K562 (cell line): ENCODE results near the gene SUPT5H. TPM values are rescaled to one million over a fixed set of nuclear protein-coding genes. Genes with fewer than 3 reads are reported as not detected.

Experiments used
- BRCA1 ChIP-seq, 2 experiments: fragments of 450-650 bp in 1 of 2; sonication (generic) in 1 of 2; formaldehyde crosslinking in 1 of 2; IDR thresholded peaks; 2 replicates each; pipeline versions ENCODE4 v1.5.0 to v1.6.1; 2017 to 2020; ENCODE audit warnings: mild to moderate bottlenecking in 1 of 2, missing genetic modification reagents in 1 of 2
- CREB1 ChIP-seq, 2 experiments: sonication (generic) in 1 of 2; formaldehyde crosslinking in 1 of 2; IDR thresholded peaks; 2 replicates each; pipeline versions ENCODE4 v1.6.1 to v1.8.0; 2012 to 2022; ENCODE audit warnings: inconsistent platforms in 1 of 2, mild to moderate bottlenecking in 1 of 2, missing genetic modification reagents in 1 of 2, moderate library complexity in 1 of 2
- FOXK2 ChIP-seq, 2 experiments: fragments of 450-650 bp; IDR thresholded peaks in 1 of 2; conservative IDR thresholded peaks in 1 of 2; 2 replicates each; pipeline ENCODE4 v1.6.1; 2016; ENCODE audit warnings: low read depth in 2 of 2, mild to moderate bottlenecking in 1 of 2
- FUS ChIP-seq: fragments of 200-400 bp; formaldehyde crosslinking; optimal IDR thresholded peaks from 2 replicates; pipeline ENCODE3; 2017; ENCODE audit warnings: low read depth, low read length
- HDAC8 ChIP-seq: fragments of 450-650 bp; IDR thresholded peaks from 2 replicates; pipeline ENCODE4 v1.6.1; 2016; ENCODE audit warnings: mild to moderate bottlenecking, missing genetic modification characterization, moderate library complexity, missing compliant biosample characterization
- HSF4 ChIP-seq: fragments of 250-450 bp; sonication (Bioruptor Pico); IDR thresholded peaks from 2 replicates; pipeline ENCODE4 v2.1.2; 2022; ENCODE audit warnings: mild to moderate bottlenecking, moderate library complexity, borderline replicate concordance
- MEF2D ChIP-seq: conservative IDR thresholded peaks from 2 replicates; pipeline ENCODE4 v1.6.1; 2016; ENCODE audit warnings: low read depth, missing genetic modification characterization, missing compliant biosample characterization
- MTA3 ChIP-seq: fragments of 450-650 bp; formaldehyde crosslinking; IDR thresholded peaks from 2 replicates; pipeline ENCODE4 v1.6.1; 2017; ENCODE audit warnings: mild to moderate bottlenecking, borderline replicate concordance
- NFIX ChIP-seq: fragments of 250-450 bp; sonication (Bioruptor Pico); IDR thresholded peaks from 2 replicates; pipeline ENCODE4 v1.4.0; 2020; ENCODE audit warnings: low read depth, mild to moderate bottlenecking, moderate library complexity
- PML ChIP-seq: IDR thresholded peaks from 2 replicates; pipeline ENCODE4 v1.6.1; 2012; ENCODE audit warnings: low read length, inconsistent platforms
- SMARCA4 ChIP-seq: fragments of 450-650 bp; IDR thresholded peaks from 2 replicates; pipeline ENCODE4 v1.6.1; 2016
- SNIP1 ChIP-seq: fragments of 450-650 bp; IDR thresholded peaks from 2 replicates; pipeline ENCODE4 v1.7.1; 2017; ENCODE audit warnings: low read depth, mild to moderate bottlenecking
- ZNF143 ChIP-seq: sonication (generic); formaldehyde crosslinking; IDR thresholded peaks from 2 replicates; pipeline ENCODE4 v1.9.0; 2022; ENCODE audit warnings: mild to moderate bottlenecking, missing genetic modification reagents
- ZNF24 ChIP-seq: fragments of 450-650 bp; IDR thresholded peaks from 2 replicates; pipeline ENCODE4 v1.6.1; 2016
- ZNF436 ChIP-seq: fragments of 250-450, 450-650 bp; sonication (Bioruptor Pico); formaldehyde crosslinking; IDR thresholded peaks from 2 replicates; pipeline ENCODE4 v1.7.0; 2020; ENCODE audit warnings: mild to moderate bottlenecking
- ZNF780A ChIP-seq: fragments of 250-450 bp; sonication (Bioruptor Pico); IDR thresholded peaks from 2 replicates; pipeline ENCODE4 v1.5.0; 2021; ENCODE audit warnings: mild to moderate bottlenecking
- polyA plus RNA-seq, 8 experiments: library from polyadenylated mRNA; depleted of rRNA in 4 of 8; stranded (reverse) in 5 of 8; unstranded in 3 of 8; fragments of >200 nt; fragmentation: Nextera tagmentation in 2 of 8; fragmentation: Illumina TruSeq in 1 of 8; extraction: Ambion mirVana in 2 of 8; extraction: Trizol in 1 of 8; gene quantifications; 2 replicates each; pipeline versions ENCODE4 v1.2.1 to v1.2.3, GENCODE V29; 2011 to 2014; ENCODE audit warnings: inconsistent platforms in 1 of 8, missing spikeins in 1 of 8
- total RNA-seq, 7 experiments: library from RNA; depleted of rRNA in 6 of 7; stranded (reverse); fragments of >200 nt in 6 of 7; fragmentation: Illumina TruSeq in 2 of 7; extraction: Trizol in 2 of 7; gene quantifications; 2 replicates each; pipeline versions ENCODE4 v1.2.1 to v1.2.3, GENCODE V29; 2011 to 2021; ENCODE audit warnings: low replicate concordance in 1 of 7
- TF ChIP-seq, protein P1 (sequence below): fragments of 450-650 bp; formaldehyde crosslinking; IDR thresholded peaks from 2 replicates; pipeline ENCODE4 v1.4.0; 2020; ENCODE audit warnings: mild to moderate bottlenecking, mixed read lengths
- TF ChIP-seq, protein P2 (sequence below): fragments of 450-650 bp; IDR thresholded peaks from 2 replicates; pipeline ENCODE4 v1.7.1; 2018; ENCODE audit warnings: mild to moderate bottlenecking, low read depth; ENCODE audit not compliant: partially characterized antibody
- TF ChIP-seq, protein P3 (sequence below): fragments of 450-650 bp; IDR thresholded peaks from 2 replicates; pipeline ENCODE4 v1.6.1; 2017; ENCODE audit warnings: antibody characterized with exemption, mild to moderate bottlenecking

The SUPT5H gene
- total and polyA plus RNA-seq, 9 of the 15 experiments (the other 6 are each of a cell fraction or from before 2014, with no cell fraction given) = 13.3 to 85.9 (median 35.9) TPM

DNA sequence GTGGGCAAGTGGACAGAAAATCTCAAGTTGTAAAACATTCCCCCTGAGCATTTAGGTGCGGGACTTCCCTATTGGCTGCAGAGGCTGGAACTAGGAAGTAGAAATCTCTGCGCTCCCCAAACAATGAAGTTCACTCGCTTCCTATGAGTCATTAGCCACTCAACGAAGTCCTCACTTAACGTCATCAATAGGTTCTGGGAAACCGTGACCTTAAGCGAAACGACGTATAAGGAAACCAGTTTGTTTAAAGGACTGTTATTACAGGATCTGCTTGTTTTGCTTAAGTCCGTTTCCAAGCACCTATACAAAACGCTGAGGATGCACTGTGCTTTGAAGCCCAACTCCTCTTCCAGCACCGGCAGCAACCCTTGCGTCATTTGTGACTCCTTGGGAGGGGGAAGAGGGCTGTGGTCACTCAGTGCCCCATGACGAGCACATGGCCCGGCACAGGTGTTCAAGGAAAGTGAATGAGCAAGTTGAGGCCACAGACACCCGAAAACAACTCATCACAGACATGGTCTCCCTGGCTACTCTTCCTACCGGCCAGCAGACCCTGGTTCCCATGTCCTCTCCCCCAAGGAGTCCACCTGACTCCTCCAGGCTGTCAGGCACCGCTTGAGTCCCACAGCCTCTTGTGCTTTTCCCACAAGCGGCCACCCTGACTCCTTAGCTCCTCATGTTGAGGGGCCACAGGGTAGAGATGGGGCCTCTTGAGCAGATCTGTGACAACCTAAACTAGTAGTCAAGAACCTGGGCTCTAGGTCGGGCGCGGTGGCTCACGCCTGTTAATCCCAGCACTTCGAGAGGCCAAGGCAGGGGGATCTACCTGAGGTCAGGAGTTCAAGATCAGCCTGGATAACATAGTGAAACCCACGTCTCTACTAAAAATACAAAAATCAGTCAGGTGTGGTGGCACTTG, 14.4 kb upstream of the SUPT5H start (continued):
- TF ChIP-seq HDAC8 (tag) (no peak), HSF4 (CRISPR knock-in tag) (no peak), ZNF24 (0 out of 2 replicates have a peak, but pooled peaks have one; percentile 38), ZNF143 (CRISPR knock-in tag) (no peak; the same call in 1 of the 2 replicates), FOXK2 (conservative IDR thresholded peaks at IDR 0.05 in 1 of 2, IDR thresholded peaks at IDR 0.05 in 1 of 2; ENCODE audit: low read depth in 2 of 2) (peak; percentile 44 to 53; a peak in 2 of 4 replicates), BRCA1 (IDR thresholded peaks at IDR 0.05) (no peak), BRCA1 (CRISPR knock-in tag; IDR thresholded peaks at IDR 0.05) (0 out of 2 replicates have a peak, but pooled peaks have one; percentile 49), MEF2D (tag) (no peak), SMARCA4 (peak; percentile 52), ZNF436 (CRISPR knock-in tag) (no peak), ZNF780A (no peak), NFIX (no peak), SNIP1 (no peak), MTA3 (peak; percentile 94), PML (peak; percentile 54; the same call in 1 of the 2 replicates), CREB1 (IDR thresholded peaks at IDR 0.05) (peak; percentile 91), CREB1 (CRISPR knock-in tag; IDR thresholded peaks at IDR 0.05) (peak; percentile 84), FUS (no peak)
- TF ChIP-seq, protein P1, sequence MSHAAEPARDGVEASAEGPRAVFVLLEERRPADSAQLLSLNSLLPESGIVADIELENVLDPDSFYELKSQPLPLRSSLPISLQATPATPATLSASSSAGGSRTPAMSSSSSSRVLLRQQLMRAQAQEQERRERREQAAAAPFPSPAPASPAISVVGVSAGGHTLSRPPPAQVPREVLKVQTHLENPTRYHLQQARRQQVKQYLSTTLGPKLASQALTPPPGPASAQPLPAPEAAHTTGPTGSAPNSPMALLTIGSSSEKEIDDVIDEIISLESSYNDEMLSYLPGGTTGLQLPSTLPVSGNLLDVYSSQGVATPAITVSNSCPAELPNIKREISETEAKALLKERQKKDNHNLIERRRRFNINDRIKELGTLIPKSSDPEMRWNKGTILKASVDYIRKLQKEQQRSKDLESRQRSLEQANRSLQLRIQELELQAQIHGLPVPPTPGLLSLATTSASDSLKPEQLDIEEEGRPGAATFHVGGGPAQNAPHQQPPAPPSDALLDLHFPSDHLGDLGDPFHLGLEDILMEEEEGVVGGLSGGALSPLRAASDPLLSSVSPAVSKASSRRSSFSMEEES (CRISPR knock-in tag) = no peak
- TF ChIP-seq, protein P2, sequence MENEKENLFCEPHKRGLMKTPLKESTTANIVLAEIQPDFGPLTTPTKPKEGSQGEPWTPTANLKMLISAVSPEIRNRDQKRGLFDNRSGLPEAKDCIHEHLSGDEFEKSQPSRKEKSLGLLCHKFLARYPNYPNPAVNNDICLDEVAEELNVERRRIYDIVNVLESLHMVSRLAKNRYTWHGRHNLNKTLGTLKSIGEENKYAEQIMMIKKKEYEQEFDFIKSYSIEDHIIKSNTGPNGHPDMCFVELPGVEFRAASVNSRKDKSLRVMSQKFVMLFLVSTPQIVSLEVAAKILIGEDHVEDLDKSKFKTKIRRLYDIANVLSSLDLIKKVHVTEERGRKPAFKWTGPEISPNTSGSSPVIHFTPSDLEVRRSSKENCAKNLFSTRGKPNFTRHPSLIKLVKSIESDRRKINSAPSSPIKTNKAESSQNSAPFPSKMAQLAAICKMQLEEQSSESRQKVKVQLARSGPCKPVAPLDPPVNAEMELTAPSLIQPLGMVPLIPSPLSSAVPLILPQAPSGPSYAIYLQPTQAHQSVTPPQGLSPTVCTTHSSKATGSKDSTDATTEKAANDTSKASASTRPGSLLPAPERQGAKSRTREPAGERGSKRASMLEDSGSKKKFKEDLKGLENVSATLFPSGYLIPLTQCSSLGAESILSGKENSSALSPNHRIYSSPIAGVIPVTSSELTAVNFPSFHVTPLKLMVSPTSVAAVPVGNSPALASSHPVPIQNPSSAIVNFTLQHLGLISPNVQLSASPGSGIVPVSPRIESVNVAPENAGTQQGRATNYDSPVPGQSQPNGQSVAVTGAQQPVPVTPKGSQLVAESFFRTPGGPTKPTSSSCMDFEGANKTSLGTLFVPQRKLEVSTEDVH = peak; percentile 59
- TF ChIP-seq, protein P3, sequence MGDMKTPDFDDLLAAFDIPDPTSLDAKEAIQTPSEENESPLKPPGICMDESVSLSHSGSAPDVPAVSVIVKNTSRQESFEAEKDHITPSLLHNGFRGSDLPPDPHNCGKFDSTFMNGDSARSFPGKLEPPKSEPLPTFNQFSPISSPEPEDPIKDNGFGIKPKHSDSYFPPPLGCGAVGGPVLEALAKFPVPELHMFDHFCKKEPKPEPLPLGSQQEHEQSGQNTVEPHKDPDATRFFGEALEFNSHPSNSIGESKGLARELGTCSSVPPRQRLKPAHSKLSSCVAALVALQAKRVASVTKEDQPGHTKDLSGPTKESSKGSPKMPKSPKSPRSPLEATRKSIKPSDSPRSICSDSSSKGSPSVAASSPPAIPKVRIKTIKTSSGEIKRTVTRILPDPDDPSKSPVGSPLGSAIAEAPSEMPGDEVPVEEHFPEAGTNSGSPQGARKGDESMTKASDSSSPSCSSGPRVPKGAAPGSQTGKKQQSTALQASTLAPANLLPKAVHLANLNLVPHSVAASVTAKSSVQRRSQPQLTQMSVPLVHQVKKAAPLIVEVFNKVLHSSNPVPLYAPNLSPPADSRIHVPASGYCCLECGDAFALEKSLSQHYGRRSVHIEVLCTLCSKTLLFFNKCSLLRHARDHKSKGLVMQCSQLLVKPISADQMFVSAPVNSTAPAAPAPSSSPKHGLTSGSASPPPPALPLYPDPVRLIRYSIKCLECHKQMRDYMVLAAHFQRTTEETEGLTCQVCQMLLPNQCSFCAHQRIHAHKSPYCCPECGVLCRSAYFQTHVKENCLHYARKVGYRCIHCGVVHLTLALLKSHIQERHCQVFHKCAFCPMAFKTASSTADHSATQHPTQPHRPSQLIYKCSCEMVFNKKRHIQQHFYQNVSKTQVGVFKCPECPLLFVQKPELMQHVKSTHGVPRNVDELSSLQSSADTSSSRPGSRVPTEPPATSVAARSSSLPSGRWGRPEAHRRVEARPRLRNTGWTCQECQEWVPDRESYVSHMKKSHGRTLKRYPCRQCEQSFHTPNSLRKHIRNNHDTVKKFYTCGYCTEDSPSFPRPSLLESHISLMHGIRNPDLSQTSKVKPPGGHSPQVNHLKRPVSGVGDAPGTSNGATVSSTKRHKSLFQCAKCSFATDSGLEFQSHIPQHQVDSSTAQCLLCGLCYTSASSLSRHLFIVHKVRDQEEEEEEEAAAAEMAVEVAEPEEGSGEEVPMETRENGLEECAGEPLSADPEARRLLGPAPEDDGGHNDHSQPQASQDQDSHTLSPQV = peak; percentile 91
